HEK293T (cell line): ENCODE measurements around the gene C6orf89.

Experiments used
- ARNT ChIP-seq: fragments of 450-650 bp; IDR thresholded peaks from 2 replicates; pipeline ENCODE4 v1.6.1; 2017; ENCODE audit warnings: mild to moderate bottlenecking
- FOXM1 ChIP-seq: fragments of 450-650 bp; IDR thresholded peaks from 2 replicates; pipeline ENCODE4 v1.6.1; 2017; ENCODE audit warnings: mild to moderate bottlenecking, borderline replicate concordance
- SUZ12 ChIP-seq: fragments of 450-650 bp; IDR thresholded peaks from 2 replicates; pipeline ENCODE4 v1.6.1; 2016; ENCODE audit warnings: mild to moderate bottlenecking
- TARDBP ChIP-seq: fragments of 450-650 bp; IDR thresholded peaks from 2 replicates; pipeline ENCODE4 v1.6.1; 2016
- TF ChIP-seq, protein P1 (sequence below): fragments of 450-650 bp; IDR thresholded peaks from 2 replicates; pipeline ENCODE4 v1.6.1; 2016

DNA sequence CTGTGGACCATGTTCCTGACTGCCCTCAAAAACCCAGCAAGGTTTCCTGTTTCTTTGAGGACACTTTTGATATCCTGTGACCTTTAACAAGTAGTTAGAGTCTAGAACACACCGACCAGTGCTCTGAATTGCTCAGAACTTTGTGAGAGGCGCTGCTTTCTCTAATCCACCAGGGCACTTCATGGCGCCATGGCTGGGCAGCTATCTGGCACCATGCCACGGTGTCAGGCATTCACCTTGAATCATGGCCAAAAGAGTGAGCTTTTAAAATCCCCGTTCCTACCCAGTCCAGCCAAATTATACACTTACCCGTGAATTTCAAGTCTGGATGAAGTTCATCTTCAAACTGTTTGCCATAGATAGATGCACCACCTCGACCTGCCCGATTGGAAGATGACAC is 29.5 kb upstream of the C6orf89 start:
- TF ChIP-seq, protein P1, sequence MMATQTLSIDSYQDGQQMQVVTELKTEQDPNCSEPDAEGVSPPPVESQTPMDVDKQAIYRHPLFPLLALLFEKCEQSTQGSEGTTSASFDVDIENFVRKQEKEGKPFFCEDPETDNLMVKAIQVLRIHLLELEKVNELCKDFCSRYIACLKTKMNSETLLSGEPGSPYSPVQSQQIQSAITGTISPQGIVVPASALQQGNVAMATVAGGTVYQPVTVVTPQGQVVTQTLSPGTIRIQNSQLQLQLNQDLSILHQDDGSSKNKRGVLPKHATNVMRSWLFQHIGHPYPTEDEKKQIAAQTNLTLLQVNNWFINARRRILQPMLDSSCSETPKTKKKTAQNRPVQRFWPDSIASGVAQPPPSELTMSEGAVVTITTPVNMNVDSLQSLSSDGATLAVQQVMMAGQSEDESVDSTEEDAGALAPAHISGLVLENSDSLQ, result no peak
- TF ChIP-seq FOXM1, result no peak
- no peak for TF ChIP-seq ARNT
- TF ChIP-seq TARDBP, result no peak
- TF ChIP-seq SUZ12, result no peak
